ENCODE results near the gene BRSK1.

DNA sequence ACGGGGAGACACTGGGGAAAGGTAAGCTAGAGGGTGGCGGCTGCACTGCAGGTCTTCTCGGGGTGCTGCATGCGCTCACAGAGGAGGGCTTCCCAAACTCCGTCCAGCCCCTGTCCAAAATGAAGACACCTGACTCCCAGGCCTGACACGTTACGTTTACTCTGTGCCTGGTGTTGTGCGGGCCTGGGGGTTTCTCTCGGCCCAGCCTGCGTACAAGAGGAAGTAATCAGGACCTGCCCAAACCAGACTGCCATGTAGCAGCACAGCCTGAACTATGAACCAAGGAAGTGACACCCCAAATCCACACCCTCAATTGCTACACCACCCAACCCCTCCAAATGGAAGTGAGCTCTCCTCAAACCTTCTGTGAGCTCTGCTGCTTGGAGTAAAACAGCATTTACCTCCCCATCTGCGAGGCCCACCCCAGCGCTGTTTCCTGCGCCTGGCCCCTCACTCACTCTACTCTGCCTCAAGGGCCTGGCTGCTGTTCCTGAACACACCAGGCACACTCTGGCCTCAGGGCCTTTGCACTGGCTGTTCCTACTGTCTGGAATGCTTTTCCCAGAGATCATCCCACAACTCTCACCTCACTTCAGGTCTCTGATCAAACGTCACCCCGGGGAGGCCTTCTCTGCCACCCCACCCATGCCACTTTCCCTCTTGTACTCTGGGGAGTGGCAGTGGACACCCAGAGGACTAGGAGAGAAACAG lies 6.9 kb upstream of the BRSK1 start:
- TF ChIP-seq, protein P1, sequence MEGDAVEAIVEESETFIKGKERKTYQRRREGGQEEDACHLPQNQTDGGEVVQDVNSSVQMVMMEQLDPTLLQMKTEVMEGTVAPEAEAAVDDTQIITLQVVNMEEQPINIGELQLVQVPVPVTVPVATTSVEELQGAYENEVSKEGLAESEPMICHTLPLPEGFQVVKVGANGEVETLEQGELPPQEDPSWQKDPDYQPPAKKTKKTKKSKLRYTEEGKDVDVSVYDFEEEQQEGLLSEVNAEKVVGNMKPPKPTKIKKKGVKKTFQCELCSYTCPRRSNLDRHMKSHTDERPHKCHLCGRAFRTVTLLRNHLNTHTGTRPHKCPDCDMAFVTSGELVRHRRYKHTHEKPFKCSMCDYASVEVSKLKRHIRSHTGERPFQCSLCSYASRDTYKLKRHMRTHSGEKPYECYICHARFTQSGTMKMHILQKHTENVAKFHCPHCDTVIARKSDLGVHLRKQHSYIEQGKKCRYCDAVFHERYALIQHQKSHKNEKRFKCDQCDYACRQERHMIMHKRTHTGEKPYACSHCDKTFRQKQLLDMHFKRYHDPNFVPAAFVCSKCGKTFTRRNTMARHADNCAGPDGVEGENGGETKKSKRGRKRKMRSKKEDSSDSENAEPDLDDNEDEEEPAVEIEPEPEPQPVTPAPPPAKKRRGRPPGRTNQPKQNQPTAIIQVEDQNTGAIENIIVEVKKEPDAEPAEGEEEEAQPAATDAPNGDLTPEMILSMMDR (IDR thresholded peaks at IDR 0.05; ENCODE audit: low read length), result no peak
- TF ChIP-seq EZH2 (optimal IDR thresholded peaks at IDR 0.05; ENCODE audit: low read depth, low read length) (no peak), EZH2phosphoT487 (IDR thresholded peaks at IDR 0.05; ENCODE audit: low read length) (no peak)

Measured in MM.1S (cell line).